C4-2B (cell line): ENCODE measurements around the gene COL4A2.

Source experiments
- ZFX ChIP-seq: fragments of 450-650 bp; IDR thresholded peaks from 2 replicates; pipeline ENCODE4 v1.6.1; 2017
- TF ChIP-seq, protein P1 (sequence below): fragments of 450-650 bp; conservative IDR thresholded peaks from 2 replicates; pipeline ENCODE4 v1.5.1; 2017; ENCODE audit warnings: mild to moderate bottlenecking

DNA sequence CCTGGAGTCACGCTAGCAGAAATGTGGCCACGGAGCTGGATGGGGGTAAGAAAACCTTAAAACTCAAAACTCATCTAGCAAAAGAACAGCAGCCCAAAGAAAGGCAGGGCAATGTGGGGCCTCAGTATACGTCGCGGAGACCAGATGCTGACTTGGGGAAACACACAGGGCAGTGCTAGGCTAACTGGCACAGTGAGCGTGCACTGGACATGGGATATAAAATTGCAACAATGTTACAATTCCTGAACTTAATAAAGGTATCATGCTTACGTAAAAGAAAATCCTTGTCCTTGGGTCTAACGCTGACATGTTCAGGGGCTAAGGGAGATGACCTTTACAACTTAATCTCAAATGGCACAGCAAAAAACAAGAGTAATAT lies 40.7 kb upstream of the COL4A2 start:
- TF ChIP-seq, protein P1, sequence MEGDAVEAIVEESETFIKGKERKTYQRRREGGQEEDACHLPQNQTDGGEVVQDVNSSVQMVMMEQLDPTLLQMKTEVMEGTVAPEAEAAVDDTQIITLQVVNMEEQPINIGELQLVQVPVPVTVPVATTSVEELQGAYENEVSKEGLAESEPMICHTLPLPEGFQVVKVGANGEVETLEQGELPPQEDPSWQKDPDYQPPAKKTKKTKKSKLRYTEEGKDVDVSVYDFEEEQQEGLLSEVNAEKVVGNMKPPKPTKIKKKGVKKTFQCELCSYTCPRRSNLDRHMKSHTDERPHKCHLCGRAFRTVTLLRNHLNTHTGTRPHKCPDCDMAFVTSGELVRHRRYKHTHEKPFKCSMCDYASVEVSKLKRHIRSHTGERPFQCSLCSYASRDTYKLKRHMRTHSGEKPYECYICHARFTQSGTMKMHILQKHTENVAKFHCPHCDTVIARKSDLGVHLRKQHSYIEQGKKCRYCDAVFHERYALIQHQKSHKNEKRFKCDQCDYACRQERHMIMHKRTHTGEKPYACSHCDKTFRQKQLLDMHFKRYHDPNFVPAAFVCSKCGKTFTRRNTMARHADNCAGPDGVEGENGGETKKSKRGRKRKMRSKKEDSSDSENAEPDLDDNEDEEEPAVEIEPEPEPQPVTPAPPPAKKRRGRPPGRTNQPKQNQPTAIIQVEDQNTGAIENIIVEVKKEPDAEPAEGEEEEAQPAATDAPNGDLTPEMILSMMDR, result no peak
- no peak for TF ChIP-seq ZFX
